Measurements from ENCODE around the gene ASPHD2. TPM values are rescaled to one million over a fixed set of nuclear protein-coding genes. Genes with fewer than 3 reads are reported as not detected.

Gene ASPHD2
- total RNA-seq, 1 experiment from 2014 or later = 4.0 TPM

GRCh38 chr22:26476705-26477340 lies 47.8 kb downstream of the ASPHD2 start:
- peak; percentile 72 for DNase-seq (ENCODE audit: low spot score)

GRCh38 chr22:26477341-26477731 lies 48.3 kb downstream of the ASPHD2 start:
- DNase-seq (ENCODE audit: low spot score) = no peak

GRCh38 chr22:26479043-26479791 lies 50.2 kb downstream of the ASPHD2 start:
- no peak for DNase-seq (ENCODE audit: low spot score)

- no peak for DNase-seq (ENCODE audit: low spot score)
These were observed 50.9 kb downstream of the ASPHD2 start for GRCh38 chr22:26479792-26480610.

GRCh38 chr22:26480611-26480932 lies 51.5 kb downstream of the ASPHD2 start:
- DNase-seq (ENCODE audit: low spot score) = no peak

- DNase-seq (ENCODE audit: low spot score) = no peak
These were observed 52.1 kb downstream of the ASPHD2 start for GRCh38 chr22:26481112-26481693.

GRCh38 chr22:26481694-26482093 lies 52.6 kb downstream of the ASPHD2 start:
- no peak for DNase-seq (ENCODE audit: low spot score)

- DNase-seq (ENCODE audit: low spot score) = no peak
These were observed 53.1 kb downstream of the ASPHD2 start for GRCh38 chr22:26482161-26482560.

- DNase-seq (ENCODE audit: low spot score) = no peak
These were observed 54.0 kb downstream of the ASPHD2 start for GRCh38 chr22:26483043-26483438.

- peak; percentile 56 for DNase-seq (ENCODE audit: low spot score)
These were observed 54.6 kb downstream of the ASPHD2 start, which contains the start of the genes HPS4 and SRRD for GRCh38 chr22:26483439-26484359. Gene HPS4 (minus strand): TSS chr22:26483783. CDS start chr22:26481762, 2,021 bp downstream. Gene SRRD (plus strand): TSS chr22:26483877. CDS start chr22:26483891, 14 bp downstream.

- DNase-seq (ENCODE audit: low spot score) = no peak
These were observed 55.3 kb downstream of the ASPHD2 start for GRCh38 chr22:26484360-26484706.

- no peak for DNase-seq (ENCODE audit: low spot score)
These were observed 56.0 kb downstream of the ASPHD2 start for GRCh38 chr22:26485013-26485412.

- no peak for DNase-seq (ENCODE audit: low spot score)
These were observed 56.8 kb downstream of the ASPHD2 start for GRCh38 chr22:26485806-26486390.

GRCh38 chr22:26486394-26486793 lies 57.3 kb downstream of the ASPHD2 start:
- no peak for DNase-seq (ENCODE audit: low spot score)

- no peak for DNase-seq (ENCODE audit: low spot score)
These were observed 58.9 kb downstream of the ASPHD2 start for GRCh38 chr22:26487996-26488395.

GRCh38 chr22:26489447-26490036 lies 60.5 kb downstream of the ASPHD2 start:
- DNase-seq (ENCODE audit: low spot score) = no peak

- DNase-seq (ENCODE audit: low spot score) = no peak
These were observed 63.2 kb downstream of the ASPHD2 start for GRCh38 chr22:26492220-26492619.

GRCh38 chr22:26494506-26494905 lies 65.4 kb downstream of the ASPHD2 start:
- no peak for DNase-seq (ENCODE audit: low spot score)
